PC-9 (cell line): ENCODE data around the gene PLEKHA7. TPM values are rescaled to one million over a fixed set of nuclear protein-coding genes. Genes with fewer than 3 reads are reported as not detected.
"Not testable (repeated sequence)": the region's sequence is repeated elsewhere in the genome, so short reads cannot be mapped to it uniquely, and the experiment has no call there.

Experiments used
- BruUV-seq: library from RNA; stranded (reverse); fragments of 400-500 nt; replicated peaks from 2 replicates; lab custom pipeline; 2021; lab: Mats Ljungman, UMichigan
- CTCF ChIA-PET: fragments of 300-600 bp; sonication (Branson Sonifier 250); formaldehyde crosslinking; loops from one replicate; lab custom pipeline; 2022; ENCODE audit warnings: antibody characterized with exemption; lab: Charles Lee
- POLR2A ChIA-PET: fragments of 300-600 bp; sonication (Branson Sonifier 250); formaldehyde crosslinking; loops from one replicate; lab custom pipeline; 2022; ENCODE audit warnings: antibody characterized with exemption; ENCODE audit not compliant: unreplicated experiment; lab: Charles Lee
- DNase-seq, 2 experiments: peaks; one replicate each; pipeline versions ENCODE4 v3.0.0 to v3.0.0-alpha.2; 2015 to 2022; ENCODE audit warnings: mixed read lengths in 1 of 2
- H2AFZ ChIP-seq: fragments of 200-600 bp; sonication (generic); 2 replicates; pipeline ENCODE4 v1.8.1; 2017; ENCODE audit warnings: antibody characterized with exemption
- H3F3A ChIP-seq: fragments of 200-600 bp; sonication (generic); 2 replicates; pipeline ENCODE4 v1.8.1; 2017; ENCODE audit warnings: antibody characterized with exemption, mild to moderate bottlenecking, low read depth; ENCODE audit not compliant: insufficient read depth
- H3K27ac ChIP-seq: fragments of 200-600 bp; sonication (generic); 2 replicates; pipeline ENCODE4 v1.6.1; 2016; ENCODE audit warnings: mixed run types
- H3K27me3 ChIP-seq: fragments of 200-600 bp; sonication (generic); 2 replicates; pipeline ENCODE4 v1.6.1; 2016; ENCODE audit warnings: low read depth, mixed run types; ENCODE audit not compliant: insufficient read depth
- H3K36me3 ChIP-seq: fragments of 200-600 bp; sonication (generic); 2 replicates; pipeline ENCODE4 v1.6.1; 2016; ENCODE audit warnings: low read depth, mixed run types
- H3K4me1 ChIP-seq: fragments of 200-600 bp; sonication (generic); replicated peaks from 2 replicates; pipeline ENCODE4 v1.6.1; 2016; ENCODE audit warnings: mixed run types; ENCODE audit not compliant: insufficient read depth
- H3K4me2 ChIP-seq: fragments of 200-600 bp; sonication (generic); 2 replicates; pipeline ENCODE4 v1.6.1; 2017; ENCODE audit warnings: mixed run types
- H3K4me3 ChIP-seq: fragments of 200-600 bp; sonication (generic); 2 replicates; pipeline ENCODE4 v1.6.1; 2016; ENCODE audit warnings: mixed run types
- H3K79me2 ChIP-seq: fragments of 200-600 bp; sonication (generic); 2 replicates; pipeline ENCODE4 v1.6.1; 2017; ENCODE audit warnings: low read depth, mixed run types
- H3K9me2 ChIP-seq: fragments of 200-600 bp; sonication (generic); 2 replicates; pipeline ENCODE4 v1.8.1; 2017; ENCODE audit warnings: mild to moderate bottlenecking; ENCODE audit not compliant: insufficient read depth
- H3K9me3 ChIP-seq: fragments of 200-600 bp; sonication (generic); 2 replicates; pipeline ENCODE4 v1.8.1; 2016; ENCODE audit warnings: low read depth; ENCODE audit not compliant: insufficient read depth
- H4K20me1 ChIP-seq: fragments of 200-600 bp; sonication (generic); 2 replicates; pipeline ENCODE4 v1.8.1; 2017; ENCODE audit not compliant: insufficient read depth
- CTCF ChIP-seq: fragments of 200-600 bp; sonication (generic); conservative IDR thresholded peaks from 2 replicates; pipeline ENCODE4 v1.6.1; 2017; ENCODE audit warnings: mixed run types, antibody characterized with exemption, mild to moderate bottlenecking, moderate library complexity
- EZH2 ChIP-seq: fragments of 200-600 bp; sonication (generic); IDR thresholded peaks from 2 replicates; pipeline ENCODE4 v1.8.0; 2017; ENCODE audit warnings: antibody characterized with exemption, low read depth
- intact Hi-C: fragments of 100-400 bp; cut with micrococcal nuclease; formaldehyde crosslinking; loops from one replicate; pipeline ENCODE4 v1.10.0; 2022; ENCODE audit not compliant: unreplicated experiment
- total RNA-seq: library from RNA; stranded (reverse); gene quantifications from 2 replicates; pipeline ENCODE4 v1.2.3, GENCODE V29; 2021

Gene PLEKHA7
- total RNA-seq, 1 experiment from 2014 or later = 26.9 TPM

GRCh38 chr11:17046690-17047089 lies 32.5 kb upstream of the PLEKHA7 start:
- POLR2A ChIA-PET = no interaction called here
- CTCF ChIA-PET = no interaction called here
- Histone ChIP-seq H3K36me3 (no peaks in the 10 kb centered on the region), H3K4me2 (no peak overlapping the region), H3F3A (0 out of 2 replicates have a peak, but pooled peaks cover 5% of the 10 kb centered on the region), H3K9me2 (no peaks in the 10 kb centered on the region), H3K9me3 (no peaks in the 10 kb centered on the region), H2AFZ (no peak overlapping the region), H3K27ac (no peak overlapping the region), H3K27me3 (no peaks in the 10 kb centered on the region), H4K20me1 (no peaks in the 10 kb centered on the region), H3K4me3 (no peak overlapping the region), H3K79me2 (no peaks in the 10 kb centered on the region), H3K4me1 (peaks cover 11% of the 10 kb centered on the region)
- no peak for TF ChIP-seq CTCF
- no peak for TF ChIP-seq EZH2
- no TSS peak for BruUV-seq
- no peak for DNase-seq
- intact Hi-C loops = no loop called here

DNA sequence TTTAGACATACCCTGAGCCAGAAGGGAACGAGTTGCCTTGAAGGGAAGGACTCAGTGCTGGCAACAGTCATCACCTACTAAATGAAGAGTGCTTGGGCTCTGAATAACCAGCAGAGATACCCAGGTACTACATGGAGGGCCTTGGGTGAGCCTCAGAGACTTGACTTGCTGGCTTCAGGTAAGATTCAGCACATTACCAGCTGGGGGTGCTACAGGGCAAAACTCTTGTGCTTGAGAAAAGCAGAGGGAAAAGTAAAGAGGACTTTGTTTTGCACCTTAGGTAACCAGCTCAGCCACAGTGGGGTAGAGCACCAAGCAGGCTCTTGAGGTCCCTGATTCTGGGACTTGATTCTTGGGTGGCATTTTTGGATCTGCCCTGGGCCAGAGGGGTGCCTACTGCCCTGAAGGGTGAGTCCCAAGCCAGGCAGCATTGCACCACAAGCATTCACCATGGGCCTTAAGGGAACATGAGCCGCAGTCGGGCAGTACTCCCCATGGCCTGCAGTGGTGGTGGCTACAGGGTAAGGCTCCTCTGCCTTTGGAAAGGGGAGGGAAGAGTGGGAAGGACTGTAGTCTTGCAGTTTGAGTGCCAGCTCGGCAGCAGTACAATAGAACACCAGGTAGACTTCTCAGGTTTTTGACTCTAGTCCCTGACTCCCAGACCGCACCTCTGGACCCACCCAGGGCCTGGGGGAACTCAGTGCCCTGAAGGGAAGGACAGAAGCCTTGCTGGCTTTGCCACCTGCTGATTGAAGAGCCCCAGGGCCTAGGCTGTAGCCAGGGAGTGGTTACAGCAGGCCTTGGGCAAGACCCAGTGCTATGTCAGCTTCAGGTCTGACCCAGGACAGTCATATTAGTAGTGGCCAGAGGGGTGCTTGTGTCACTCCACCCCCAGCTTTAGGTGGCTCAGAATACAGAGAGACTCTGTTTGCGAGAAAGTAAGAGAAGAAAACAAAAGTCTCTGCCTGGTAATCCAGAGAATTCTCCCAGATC lies 22.7 kb upstream of the PLEKHA7 start:
- Histone ChIP-seq H3K4me2 (no peak overlapping the region), H3K27ac (no peak overlapping the region), H3K36me3 (no peaks in the 10 kb centered on the region), H3F3A (peaks cover 6% of the 10 kb centered on the region; the same call in 1 of the 2 replicates), H4K20me1 (no peaks in the 10 kb centered on the region), H3K9me3 (no peaks in the 10 kb centered on the region), H3K9me2 (no peaks in the 10 kb centered on the region), H3K4me3 (no peak overlapping the region), H2AFZ (no peak overlapping the region), H3K4me1 (no peaks in the 10 kb centered on the region), H3K27me3 (no peaks in the 10 kb centered on the region), H3K79me2 (no peaks in the 10 kb centered on the region)
- ChIA-PET POLR2A (interaction anchor here (0.6 kb wide), 1 partner anchor 41 kb away, joined by 6 read pairs; no protein-coding TSS in a partner anchor), CTCF (interaction anchor here (0.6 kb wide), 1 partner anchor 42 kb away, joined by 4 read pairs; no protein-coding TSS in a partner anchor)
- no peak for TF ChIP-seq CTCF
- TF ChIP-seq EZH2 = no peak
- no TSS peak for BruUV-seq
- intact Hi-C loops = no loop called here
- no peak for DNase-seq

GRCh38 chr11:17034027-17034426 lies 19.8 kb upstream of the PLEKHA7 start:
- H3K36me3 ChIP-seq, POLR2A ChIA-PET, intact Hi-C loops, H3F3A ChIP-seq, H3K9me2 ChIP-seq, H3K79me2 ChIP-seq, CTCF ChIA-PET, H3K4me3 ChIP-seq, H4K20me1 ChIP-seq, H3K4me1 ChIP-seq, H3K27ac ChIP-seq, H3K27me3 ChIP-seq, BruUV-seq, H3K9me3 ChIP-seq, H3K4me2 ChIP-seq, DNase-seq, H2AFZ ChIP-seq: not testable (repeated sequence)
